IPS-NIHi11 (cell line): ENCODE results near the gene MOGAT3.

Experiments
- DNase-seq: peaks from one replicate; pipeline ENCODE4 v3.0.0; 2012; ENCODE audit warnings: mixed read lengths, low spot score

Gene MOGAT3

DNA sequence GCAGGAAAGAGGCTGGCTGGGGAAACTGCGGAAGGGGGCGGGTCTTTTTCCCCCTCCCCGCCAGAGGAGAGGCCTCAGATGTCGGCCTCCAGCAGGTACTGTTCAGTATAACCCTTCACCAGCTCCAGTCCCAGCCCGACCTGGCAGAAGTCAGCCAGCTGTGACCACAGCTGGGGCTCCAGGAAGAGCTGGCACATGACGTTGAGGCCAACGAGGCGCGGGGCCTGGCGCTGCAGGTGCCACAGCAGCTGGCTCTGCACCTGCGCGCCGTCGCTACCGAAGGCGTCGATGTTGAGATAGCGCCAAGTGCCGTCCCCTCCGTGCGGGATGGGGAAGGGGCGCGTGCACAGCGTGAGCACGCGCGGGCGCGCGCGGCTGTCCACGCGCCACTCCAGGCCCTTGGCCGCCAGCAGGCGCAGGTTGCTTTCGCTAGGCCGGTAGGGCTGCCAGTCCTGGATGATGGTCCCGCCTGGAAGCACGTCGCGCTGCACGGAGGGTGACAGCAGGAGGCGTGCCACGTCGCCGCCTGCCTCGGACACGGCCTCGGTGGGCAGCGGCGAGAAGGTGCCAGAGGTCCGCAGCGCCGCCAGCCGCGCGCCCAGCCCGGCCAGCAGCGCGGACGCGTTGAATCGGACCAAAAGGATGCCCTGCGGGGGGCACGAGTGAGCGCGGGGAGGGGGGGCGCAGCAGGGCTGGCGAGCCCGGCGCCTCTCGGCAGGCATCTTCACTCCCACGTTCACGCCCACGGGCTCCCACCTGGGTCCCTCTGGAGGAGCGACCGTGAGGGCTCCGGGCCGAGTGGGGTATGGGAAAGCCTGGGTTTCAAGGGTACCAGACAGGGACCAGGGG is 28.6 kb downstream of the MOGAT3 start:
- no peak for DNase-seq

DNA sequence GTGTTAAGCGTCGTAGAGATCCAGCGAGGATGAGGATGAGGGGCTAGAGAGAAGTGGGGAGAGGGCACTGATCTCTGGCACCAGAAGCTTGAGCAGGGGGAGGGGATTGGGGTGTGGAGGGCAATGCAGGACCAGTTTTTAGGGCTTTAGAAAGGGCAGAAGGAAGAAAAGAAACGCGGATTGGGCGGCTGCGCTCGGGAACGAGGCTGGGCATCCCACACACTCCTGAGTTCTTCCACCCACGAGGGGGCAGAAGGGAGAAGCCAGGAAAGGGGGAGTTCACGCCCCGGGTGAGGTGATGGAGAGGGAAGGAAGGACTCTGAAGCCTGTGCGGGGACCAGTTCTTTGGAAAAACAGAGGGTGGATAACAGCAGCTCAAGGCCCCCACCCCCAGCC is 29.4 kb downstream of the MOGAT3 start:
- DNase-seq = no peak

DNA sequence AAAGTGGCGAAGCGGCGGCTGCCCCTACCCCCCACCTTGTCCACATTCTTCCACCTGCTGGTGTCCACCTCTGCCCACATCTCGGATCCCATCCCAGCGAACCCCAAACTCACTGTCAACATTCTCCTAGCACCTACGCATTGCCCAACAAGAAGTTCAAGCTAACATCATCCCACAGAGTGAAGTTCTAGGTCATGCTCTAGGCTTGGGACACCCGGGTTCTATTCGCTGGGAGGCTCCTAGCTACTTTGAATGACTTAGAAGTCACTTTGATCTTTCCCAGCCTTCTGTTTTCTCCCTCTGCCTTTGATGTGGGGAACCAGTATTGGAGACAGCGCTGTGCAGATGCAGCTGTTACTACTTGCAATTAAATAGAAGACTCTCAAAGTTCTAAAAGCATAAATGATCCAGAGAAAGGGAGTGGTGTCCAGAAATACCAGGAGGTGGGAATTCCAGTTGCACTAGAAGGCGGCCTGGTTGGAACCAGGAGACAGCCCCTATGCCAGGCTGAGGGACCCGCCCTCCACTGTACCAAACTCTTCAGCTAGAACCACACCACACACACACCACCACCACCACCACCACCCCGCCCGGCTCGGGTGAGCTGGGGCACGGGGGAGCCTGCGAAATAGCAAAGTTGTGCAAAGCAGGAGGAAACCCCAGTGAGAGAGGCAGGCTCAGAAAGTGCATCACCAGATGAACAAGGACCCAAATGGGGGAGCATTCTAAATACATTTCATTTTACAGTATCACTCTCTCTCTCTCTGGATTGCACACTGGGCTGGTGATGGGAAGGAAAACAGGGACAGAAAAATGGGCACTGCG is 30.0 kb downstream of the MOGAT3 start:
- no peak for DNase-seq

DNA sequence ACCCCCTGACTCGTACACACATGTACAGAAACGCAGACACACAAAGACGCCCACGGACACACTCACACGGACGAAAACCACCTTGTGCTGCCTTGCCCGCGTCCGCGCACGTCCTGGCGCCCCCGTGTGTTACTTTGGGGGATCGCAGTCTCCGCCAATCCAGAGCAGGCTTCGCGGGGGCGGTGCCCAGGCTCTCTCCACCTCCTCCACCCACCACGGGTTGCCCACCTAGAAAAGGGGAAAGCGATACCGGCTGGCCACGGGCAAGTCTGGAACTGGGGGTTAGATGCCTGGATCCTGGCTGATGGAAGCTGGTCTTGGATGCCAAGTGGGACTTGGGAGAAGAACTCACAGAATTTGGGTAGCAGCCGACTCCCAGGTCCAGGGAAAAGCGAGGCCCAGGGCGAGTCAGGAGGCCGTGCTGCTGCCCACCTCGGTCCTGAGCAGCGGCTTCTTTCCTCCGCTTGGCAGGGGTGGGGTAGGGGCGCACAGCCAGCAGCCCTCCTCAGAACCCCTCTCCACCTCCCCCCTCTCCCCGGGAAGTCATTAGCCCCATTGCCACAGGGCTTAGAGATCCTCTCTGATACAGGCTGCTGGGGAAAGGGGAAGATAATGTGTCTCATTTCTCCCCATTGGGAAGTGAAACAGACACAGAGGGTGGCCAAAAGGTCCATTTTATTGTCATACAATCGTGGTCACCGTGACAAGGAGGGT is 30.8 kb downstream of the MOGAT3 start:
- DNase-seq = peak; percentile 61

DNA sequence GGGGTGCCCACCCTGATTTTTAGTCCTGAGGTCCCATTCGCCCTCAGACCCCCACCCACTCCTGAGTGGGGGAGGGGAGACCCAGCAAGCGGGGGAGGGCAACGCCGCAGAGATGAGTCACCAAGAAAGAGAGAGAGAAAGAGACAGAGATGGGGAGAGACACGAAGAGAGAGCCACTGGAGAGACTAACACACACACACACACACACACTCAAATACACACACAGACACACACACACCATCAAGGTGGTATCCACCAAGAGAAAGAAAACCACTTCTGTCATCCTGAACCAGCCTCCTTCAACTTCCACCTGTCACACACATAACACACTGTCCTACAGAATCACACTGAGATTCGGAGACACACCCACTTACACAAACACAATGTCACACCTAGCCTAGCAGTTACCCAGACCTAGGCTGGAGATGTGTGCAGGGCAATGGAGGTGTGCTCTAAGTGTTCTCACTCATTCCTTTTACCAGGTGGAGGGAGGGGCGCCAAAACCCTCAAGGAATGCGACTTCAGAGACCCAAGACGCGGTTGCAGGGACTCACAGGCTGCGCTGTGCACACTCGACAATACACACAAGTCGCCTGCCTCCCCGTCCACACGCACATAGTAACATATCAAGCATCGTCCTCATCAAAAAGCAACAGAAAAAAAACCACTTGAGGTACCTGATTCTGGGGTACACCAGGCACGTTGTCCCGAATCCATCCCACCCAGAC is 31.6 kb downstream of the MOGAT3 start:
- no peak for DNase-seq

DNA sequence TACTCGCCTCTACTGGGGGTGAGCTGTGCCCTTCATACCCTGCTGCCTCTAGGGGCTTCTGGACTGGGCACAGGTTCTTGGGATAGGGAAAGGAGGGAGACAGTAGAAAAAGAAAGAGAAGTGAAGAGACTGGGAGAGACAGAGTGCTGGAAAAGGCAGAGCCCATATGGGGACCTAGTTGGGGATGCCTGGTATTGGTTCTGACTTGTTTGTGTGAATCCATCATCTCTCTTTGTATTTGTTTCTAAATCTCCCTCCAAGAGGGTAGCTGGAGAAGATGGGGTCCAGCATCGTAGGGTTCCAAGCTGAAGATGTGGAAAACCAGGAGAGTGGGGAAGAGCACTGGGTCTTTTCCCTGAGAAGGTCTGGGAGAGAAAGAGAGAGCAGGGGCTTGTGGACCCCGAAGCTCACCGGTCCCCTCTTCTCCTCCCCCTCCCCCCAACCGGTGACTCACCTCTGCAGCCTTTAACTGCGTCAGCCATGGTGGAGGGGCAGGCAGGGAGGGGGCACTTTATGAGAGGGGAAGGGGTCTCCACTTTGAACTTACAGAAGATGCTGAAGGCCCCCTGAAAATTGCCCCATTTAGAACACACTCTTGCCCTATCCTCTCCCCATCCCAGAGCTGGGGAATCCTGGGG is 32.3 kb downstream of the MOGAT3 start:
- no peak for DNase-seq

DNA sequence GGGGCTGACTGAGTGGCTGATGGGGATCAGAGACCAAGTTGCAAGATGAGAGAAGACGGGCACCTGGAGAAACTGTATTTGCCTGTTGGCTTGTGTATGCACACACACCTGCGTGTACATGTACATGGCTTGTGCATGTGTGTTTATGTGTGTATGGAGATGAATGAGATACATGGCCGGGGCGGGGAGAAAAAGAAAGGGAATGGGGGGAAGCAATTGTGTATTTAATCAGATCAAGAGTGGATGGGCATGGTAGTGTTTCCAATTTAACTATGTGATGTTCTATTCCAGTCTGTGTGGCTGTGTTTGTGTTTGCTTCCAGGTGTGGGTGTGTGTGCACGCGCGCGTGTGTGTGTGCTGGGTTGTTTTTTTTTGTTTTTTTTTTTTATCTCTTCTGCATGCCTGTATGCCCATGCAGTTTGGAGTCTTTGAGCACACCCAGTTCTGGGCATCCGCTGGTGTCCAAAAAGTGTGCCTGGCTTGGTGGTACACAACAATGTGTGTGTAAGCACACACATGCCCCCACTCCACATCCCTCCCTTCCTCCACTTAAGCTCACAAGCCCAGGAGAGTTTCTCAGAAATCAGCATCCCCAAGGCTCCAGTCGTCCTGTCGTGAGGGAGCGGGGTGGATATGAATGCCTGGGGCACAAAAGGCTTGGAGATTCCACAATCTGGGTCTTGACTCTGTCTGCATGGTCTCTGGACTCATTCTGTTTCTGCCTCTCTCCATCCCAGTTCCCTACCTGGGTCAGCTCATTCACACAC is 33.0 kb downstream of the MOGAT3 start:
- DNase-seq = no peak

DNA sequence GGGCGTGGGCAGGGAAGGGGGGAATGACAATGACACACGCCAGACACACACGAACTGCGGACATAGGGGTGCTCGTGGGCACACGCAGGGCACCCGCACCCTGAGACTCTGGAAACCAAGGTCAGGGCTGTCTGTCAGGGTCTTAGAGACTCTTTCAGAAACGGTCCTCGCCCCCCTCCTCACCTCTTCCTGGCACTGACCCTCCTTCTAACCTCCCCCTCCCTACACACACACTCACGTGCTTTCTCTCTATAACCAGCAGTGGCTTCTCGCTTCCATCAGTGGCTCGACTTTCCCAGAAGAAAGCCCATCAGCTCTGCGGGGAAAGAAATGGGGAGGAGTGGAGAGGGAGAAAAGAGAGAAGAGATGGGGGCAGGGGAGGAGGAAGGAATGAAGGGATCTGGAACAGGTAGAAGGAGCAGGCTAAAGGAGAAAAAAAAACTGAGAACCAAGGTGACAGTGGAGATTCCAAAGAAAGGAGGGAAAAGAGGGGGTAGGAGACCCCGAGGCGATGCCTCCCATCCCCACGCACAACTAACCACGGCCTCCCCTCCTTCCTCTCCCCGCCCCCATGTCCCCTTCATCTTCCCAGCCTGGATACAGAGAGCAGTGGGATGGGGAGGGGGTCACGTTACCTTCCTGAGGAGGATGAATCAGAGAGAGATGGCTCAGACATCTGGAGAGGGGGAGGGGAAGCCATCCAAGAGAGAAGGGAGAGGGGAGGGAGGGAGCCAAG is 33.8 kb downstream of the MOGAT3 start:
- DNase-seq = peak; percentile 29

DNA sequence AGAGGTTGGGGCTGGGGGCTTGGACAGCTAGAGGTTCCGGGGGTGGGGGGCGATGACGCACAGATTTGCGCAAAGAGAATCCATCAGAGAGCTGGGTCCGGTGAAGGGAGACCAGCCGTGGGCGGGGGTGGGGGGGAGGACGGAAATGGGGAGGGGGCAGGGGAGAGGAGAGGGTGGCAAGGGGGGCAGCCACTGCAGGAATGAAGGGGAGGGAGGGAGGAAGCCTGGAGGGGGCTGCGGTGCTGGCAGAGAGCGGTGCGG is 34.3 kb downstream of the MOGAT3 start:
- no peak for DNase-seq

DNA sequence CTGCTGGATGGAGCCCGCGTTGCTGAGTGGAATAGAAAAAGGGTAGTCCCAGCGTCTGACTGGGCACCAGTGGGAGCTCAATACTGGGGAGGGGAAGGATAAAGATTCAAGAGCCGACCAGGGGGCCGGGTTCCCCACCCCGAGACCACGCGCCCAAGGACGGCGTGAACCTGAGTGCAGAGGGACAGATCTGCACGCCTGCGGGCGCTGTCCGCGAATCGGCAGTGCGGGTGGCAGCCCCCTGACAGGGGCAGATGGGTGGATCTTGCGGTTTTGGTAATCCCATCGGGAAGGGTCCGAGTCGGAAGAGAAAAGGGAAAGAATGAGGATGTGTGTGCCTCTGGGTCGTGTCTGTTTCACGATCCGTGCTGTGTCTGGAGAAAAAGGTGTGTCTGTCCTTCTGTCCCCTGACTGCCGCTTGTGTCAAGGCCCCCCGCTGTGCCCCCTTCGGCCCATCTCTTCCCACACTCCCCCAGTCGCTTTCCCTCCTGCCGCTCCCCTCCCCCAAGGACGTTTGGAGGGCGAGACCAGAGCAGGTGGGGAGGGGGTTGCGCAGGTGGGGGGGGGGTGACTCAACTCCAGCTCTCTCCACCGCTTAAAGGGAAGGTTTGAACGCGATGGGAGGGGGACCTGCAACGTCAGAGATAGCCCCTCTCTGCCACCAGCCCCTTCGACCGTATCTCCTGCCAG is 34.7 kb downstream of the MOGAT3 start:
- DNase-seq = no peak

DNA sequence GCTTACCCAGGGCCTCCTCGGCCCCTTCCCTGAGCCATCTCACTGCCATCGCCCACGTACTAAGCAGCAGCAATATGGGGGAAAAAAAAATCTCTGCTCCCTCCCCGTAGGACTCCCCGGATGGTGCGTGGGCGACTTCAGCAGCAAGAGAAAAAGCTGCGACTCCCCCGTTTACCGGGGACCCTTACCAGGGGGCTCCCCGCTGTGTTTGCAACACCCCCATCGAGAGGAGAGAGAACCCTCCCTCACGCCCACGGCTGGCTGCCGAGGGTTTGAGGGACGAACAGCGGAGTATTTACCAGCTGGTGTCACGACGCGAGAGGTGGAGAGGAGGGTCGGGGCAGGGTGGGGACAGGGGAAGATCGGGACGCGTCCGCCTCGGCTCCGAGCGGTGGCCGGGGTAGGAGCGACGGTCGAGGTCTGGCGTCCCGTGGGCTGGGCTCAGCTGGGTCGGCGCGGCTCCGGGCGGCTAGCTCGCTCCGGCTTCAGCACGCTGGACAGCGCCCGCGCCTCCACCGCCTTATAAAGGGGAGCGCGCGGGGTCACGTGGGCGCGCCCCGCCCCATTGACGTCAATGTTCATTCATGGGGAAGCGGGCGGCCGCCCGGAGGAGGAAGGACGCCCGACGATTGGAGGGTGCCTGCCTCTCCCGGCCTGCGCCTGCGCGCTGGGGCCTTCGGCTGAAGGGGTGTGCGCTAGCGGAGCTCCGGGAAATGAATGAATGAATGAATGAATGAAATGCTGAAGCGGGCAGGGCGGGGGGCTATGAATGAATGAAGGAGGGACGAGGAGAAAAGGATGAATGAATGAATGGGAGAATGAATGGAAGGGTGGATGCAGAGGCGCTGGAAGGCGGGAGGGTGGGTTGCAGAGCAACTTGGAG is 35.5 kb downstream of the MOGAT3 start, which contains the start of gene VGF:
Gene VGF (minus strand): TSS at position 495 of the 883 bp plus-strand sequence. CDS start 726 bp downstream, outside the sequence.
- DNase-seq = peak; percentile 88

DNA sequence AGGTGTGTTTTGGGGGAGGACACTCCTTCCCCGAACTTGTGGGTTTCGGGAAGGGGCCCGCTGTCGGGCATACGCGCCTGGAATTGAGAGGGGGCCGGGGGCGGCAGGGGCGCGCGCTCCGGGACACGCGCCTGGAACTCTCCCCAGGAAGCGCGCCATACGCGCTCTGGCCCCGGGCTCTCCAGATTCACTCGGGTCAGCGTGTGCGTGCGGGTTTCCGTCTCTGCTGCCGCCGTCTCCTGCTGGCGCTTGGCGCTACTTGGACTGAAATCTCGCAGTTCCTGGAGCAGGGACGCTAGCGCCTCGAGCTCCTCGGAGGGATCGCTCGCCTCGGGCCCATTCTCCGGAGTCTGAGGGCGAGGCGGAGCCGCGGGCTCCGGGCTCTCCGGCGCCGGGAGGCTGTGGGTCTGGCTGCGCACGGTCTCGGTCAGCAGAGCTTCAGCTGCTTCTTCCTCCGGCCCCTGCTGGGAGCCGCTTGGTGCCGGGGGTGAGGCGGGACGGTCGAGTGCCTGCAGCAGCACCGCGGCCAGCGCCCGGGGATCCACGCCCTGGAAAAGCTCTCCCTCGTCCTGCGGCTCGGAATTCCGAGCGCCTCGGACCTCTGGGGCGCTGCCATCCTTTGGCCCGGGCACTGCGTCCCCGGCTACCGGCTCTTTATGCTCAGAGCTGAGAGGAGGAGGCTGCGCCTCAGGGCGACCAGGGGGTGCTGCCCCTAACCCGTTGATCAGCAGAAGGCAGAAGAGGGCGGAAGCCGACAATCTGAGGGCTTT is 36.6 kb downstream of the MOGAT3 start:
- DNase-seq = peak; percentile 56

DNA sequence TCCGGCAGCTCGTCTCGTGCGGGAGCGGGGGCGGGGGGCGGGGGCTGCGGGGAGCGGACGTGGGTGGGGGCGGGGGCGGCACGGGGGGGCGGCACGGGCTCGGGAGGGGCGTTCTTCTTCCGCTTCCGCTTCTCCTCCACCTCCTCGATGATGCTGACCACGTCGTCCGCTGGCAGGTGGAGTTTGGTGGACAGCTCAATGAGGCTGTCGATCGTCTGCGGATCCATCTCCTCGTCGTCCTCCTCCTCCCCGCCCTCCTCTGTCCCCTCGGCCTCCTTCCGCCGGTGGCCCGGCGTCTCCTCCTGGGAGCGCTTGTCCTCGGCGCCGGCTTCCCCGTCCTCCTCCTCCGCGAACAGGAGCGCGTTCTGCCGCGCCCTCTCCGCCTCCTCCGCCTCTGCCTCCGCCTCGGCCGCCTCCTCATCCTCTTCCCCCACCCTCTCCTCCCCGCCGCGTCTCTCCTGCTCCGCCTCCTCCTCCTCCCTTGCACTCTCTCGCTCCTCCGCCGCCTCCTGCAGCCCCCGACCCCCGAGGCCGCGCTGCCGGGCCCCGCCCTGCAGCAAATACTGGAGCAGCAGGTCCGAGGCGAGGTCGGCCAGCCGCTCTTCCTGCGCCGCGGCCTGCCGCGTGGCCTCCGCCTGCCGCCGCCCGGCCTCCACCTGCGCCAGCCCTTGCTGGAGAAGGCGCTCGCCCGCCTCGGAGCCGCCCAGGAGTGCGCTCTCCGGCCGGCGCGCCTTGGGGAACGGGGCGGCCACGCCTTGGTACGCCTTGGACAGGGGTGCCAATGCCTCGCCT is 37.4 kb downstream of the MOGAT3 start:
- no peak for DNase-seq

DNA sequence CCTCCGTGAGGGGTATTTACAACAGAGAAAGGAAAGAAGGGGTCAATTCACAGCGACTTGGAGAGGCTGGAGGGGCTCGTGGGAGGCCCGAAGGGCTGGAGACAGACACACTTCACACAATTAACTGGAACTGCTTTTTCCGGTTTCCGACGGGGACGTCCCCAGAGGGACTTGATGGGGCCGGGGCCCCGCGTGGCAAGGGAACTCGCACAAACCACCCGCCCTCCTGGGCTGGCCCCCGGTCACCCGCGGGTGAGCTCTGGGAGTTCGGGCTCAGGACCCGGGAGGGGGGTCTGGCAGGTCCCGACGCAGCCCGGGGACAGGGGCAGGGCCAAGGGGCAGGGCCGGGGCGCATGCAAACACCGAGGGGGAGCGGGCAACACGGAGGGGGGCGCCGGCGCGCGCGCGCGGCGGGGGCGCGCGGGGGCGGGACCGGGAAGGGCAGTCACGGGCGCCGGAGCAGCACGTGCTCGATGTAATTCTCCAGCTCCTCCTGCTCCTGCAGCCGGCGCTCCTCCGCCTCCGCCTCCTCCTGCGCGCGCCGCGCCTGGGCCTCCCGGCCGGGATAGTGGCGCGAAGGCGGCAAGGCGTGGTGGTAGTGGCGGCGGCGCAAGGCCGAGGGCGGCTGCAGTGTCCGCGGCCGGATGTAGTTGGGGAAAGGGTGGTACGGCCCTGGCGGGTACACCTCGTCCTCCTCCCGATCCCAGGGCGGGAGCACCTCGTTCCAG is 38.1 kb downstream of the MOGAT3 start:
- peak; percentile 74 for DNase-seq

DNA sequence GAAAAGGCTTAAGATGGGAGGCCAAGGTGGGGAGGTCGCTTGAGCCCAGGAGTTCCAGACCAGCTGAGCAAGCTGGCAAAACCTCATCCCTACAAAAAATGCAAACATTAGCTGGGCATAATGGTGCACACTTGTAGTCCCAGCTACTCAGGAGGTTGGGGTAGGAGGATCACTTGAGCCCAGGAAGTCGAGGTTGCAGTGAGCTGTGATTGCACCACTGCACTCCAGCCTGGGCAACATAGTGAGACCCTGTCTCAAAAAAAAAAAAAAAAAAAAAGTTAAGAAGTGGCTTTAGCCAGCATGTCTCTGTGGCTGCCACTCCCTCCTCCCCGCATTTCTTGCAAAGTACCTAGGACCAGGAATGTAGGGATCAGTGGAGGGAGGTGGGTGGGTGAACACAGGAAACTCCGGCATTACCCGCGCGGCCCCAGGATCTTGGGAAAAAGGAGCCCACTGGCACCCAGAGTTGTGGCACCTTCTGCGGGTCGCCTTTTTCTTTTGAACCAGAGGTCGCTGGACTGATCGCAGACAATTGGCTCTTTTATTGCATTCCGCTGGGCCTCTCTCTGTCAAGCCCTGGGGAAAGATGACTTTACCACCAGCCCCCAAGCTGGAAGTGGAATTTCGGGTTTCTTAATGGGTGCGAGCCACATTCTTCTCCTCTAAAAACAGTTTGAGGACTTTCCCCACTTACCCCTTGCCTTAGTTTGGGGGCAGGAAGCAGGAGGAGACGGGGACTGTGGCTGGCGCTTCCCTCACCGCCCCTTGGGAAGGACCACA is 39.0 kb downstream of the MOGAT3 start:
- DNase-seq = no peak
